Placental pericyte (primary cell): ENCODE measurements around the gene MAP1A. TPM values are rescaled to one million over a fixed set of nuclear protein-coding genes. Genes with fewer than 3 reads are reported as not detected.

Experiments used
- total RNA-seq: library from RNA; depleted of rRNA; stranded (reverse); fragments of >200 nt; gene quantifications from 2 replicates; pipeline ENCODE4 v1.2.3, GENCODE V29; 2012

The MAP1A gene
- 39.2 and 102 TPM in 2 replicates for total RNA-seq

DNA sequence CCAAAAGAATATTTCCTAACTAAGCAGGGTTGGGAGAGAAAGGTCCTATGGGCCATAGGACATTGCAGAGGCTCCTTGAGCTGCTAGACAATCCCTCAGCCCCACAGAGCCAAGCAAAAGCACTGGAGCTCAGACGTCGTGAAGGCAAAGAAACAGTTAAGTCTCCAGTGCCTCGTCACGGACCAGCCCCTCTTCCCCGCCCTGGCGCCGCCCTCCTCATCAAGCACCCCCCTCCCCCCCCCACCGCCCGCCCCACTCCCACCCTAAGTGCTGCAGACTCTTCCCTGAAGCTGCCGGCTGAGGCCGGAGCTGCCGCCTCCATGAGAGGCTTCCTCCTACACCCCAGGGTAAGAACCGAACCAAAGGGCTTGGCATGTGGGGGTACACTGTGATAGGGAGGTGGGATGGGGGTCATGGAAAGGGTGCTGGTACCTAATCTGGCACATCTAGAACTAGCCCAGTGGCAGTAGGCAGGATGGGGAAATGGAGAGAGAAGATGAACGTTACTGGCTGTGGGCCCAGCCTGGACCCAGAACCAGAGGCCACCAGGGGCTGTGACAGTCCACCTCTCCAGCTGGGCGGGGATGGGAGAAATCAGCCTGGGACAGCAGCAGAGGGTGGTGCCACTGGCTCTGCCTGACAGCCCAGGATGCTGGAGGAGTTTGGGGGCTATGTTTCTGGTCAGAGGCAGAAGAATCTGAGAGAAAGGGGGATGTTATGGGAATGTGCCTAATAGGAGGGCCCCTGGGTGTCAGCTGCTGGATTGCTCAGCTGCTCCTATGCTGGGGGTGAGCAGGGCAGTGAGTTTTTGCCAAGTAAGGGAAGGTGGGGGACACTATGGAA is at the start of gene MAP1A:
Gene MAP1A, plus strand, starts transcription at position 255 of the 843 bp plus-strand sequence. CDS start 3,866 bp downstream, outside the sequence.

DNA sequence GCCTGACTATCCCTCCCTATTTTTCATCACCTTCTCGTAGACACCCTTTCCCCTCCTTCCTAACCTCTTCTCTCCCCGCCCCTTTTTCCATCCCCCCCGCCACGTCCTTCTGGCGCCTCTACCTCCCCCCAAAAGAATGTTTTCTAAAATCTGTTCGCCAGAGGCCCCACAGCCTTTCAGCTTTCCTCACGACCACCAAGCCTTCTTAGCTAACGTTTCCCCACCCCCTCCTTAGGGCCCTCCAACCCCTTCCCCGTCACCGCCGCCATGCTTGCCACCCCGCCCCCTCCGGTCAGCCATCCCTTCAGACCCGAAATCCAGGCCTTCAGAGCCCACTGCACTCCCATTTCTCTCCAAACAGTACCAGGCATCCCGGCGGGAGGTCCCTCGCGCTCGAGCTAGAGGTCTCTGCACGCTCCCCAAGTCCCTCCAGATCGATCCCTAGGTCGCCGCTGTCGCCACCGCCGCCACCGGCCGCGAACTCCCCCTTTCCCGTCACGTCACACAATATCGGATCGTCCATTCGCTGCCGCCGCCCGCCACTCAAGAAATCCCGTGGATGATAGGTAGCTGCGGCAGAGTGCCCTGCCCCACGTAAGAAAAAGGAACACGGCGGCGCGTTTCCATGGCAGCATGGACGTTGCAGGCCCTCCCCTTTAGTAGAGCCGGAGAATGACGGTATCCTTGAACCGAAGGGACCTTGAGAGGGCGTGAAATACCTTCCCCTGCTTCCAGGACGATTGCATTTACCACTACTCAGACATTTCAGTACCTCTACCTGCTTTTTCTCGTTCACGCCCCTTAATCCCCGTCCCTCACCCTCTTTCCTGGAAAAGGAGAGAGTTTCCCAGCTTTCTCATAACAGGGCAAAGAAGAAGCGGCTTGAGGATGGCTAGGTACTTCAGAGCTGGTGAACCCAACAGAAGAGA is 24.5 kb upstream of the MAP1A start, which contains the start of gene TP53BP1:
Gene TP53BP1, minus strand, starts transcription at position 484 of the 929 bp plus-strand sequence. Its CDS starts 113 bp downstream, at position 371.

Other genes starting within 250 kb of the MAP1A start
- gene TGM7, start 215.4 kb upstream of the MAP1A start, total RNA-seq: not detected in 2 replicates
- 5.5 and 9.9 TPM in 2 replicates for gene LCMT2, start 187.0 kb upstream of the MAP1A start, total RNA-seq
- 25.5 and 32.6 TPM in 2 replicates for gene ZSCAN29, start 146.6 kb upstream of the MAP1A start, total RNA-seq
- gene TUBGCP4, start 146.5 kb upstream of the MAP1A start, total RNA-seq: 5.5 and 13.9 TPM in 2 replicates
- gene TP53BP1, start 24.5 kb upstream of the MAP1A start, total RNA-seq: 73.1 and 81.0 TPM in 2 replicates
- gene PPIP5K1, start 72.6 kb downstream of the MAP1A start, total RNA-seq: 10.7 and 26.7 TPM in 2 replicates
- not detected in 2 replicates for gene CKMT1B, start 76.4 kb downstream of the MAP1A start, total RNA-seq
- under 0.01 TPM in 1 of 2 replicates, not detected in the other for gene STRC, start 101.2 kb downstream of the MAP1A start, total RNA-seq
- gene CATSPER2, start 131.2 kb downstream of the MAP1A start, total RNA-seq: 0.72 and 1.5 TPM in 2 replicates
- gene CKMT1A, start 176.3 kb downstream of the MAP1A start, total RNA-seq: not detected in 2 replicates
- 140 and 471 TPM in 2 replicates for gene PDIA3, start 228.8 kb downstream of the MAP1A start, total RNA-seq